Midbrain (tissue), 1 donor: ENCODE data around the gene GABBR2.

Source experiments
- DNase-seq: peaks from one replicate; lab custom pipeline; 2025; lab: John Stamatoyannopoulos, UW

Gene GABBR2

GRCh38 chr9:98256756-98257155 is 452.0 kb downstream of the GABBR2 start:
- no peak for DNase-seq

DNA sequence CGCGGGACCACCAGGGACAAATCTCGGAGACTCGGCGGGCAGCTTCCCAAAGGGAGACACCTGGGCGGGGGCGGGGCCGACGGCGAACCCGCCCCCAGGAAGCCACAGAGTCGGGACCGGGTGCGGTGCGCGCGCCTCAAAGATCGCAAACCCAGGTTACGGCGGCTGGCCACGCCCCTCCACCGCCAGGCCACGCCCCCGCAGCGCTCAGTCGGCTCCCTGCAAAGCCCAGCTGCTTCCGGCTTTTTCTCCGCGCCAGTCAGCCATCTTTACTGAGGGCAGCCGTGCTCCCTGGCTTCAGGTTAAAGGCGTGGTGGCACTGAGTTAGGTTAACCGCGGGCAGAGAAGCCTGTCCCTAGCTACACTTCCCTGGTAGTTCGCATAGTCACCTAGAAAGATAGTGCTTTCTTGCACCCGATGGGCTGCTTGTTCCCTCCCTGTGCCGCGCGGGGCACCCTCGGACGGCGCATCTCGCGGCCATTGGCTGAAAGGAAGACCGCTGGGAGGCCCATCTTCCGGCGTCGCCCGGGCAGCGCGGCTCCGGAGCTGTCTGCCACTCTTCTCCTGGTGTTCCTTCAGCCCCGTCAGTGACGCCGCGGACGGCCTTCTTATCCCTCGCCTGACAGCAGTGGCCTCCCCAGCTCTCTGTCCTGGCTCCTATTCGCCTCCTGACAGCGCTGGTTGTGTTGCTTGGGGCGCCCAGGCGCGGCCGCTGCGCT is 453.0 kb downstream of the GABBR2 start, which contains the start of gene TBC1D2:
TSS of gene TBC1D2 (minus strand) at position 72 of the 719 bp plus-strand sequence. CDS start 108 bp downstream, outside the sequence.
- DNase-seq: peak; percentile 94

- peak; percentile 37 for DNase-seq
Observed at GRCh38 chr9:98255061-98255577, 453.6 kb downstream of the GABBR2 start.

DNA sequence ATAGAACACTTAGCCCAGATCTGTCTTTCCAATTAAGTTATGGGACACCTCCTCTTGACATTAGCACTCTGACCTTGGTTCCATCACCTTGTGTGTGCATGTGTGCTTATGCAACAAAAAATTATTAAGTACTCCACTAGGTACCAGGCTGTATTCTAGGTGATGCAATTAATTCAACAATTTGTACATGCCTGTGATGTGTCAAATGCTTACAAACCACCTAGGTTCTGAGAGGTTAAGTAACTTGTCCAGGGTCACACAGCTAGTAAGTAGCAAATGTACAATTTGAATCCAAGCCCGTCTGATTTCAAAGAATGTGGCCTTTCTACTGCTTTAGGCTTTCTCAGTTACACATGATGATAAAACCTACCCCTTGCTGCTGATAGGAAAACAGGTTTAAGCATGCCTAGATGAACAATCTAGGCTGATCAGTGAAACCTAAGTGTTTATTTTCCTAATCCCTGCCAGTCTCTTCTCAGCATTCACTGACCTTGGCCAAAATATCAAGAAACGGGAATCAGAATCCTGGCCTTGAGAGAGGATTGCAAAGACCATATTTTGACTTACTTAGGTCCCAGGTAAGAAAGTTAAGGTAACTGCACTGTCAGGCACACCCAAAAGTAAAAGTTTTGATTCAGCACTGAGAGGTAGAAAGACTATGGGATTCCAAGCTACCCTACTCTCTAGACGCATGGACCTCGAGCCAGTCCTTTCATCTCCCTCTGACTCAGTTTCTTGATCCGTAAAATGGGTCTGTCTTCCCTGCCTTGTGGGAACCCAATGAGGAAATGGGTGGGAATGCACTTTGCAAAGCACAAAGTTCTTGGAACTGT is 454.3 kb downstream of the GABBR2 start:
- no peak for DNase-seq

DNA sequence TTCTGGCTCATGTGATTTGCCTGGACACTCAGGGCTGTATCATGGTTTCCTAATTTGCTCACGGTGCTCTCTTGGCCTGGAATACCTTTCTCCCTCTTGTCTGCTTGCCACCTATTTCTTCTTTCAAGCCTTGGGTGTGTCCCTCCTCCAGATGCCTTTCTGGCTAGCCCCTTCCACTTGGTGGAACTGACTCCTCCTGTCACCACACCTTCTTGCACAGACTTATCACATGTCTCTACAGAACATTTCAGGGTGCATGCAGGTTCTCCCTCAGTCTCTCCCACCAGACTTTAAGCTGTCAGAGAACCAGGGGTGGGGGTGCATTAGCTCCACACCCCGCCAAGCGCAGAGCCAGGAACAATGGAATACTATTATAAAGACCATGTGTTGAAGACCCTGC is 455.2 kb downstream of the GABBR2 start:
- DNase-seq: no peak

DNA sequence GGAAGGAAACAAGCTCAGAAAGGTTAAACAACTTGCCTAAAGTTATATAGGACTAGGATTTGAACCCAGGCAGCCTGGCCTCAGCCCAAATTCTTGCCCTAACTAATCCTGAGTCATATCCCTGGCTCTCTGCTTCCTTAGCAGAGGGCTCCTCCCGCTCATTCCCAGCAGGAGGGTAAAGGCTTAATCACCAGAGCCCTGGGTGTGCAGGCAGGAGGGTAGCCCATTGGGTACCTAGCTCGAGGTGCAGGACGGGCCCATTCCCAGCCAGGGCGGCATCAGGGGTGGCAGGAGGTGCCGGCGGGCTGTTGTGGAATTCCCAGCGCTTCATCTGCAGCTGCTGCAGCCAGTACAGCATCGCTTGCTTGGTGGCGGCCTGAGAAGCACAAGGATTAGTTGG is 457.2 kb downstream of the GABBR2 start:
- no peak for DNase-seq

DNA sequence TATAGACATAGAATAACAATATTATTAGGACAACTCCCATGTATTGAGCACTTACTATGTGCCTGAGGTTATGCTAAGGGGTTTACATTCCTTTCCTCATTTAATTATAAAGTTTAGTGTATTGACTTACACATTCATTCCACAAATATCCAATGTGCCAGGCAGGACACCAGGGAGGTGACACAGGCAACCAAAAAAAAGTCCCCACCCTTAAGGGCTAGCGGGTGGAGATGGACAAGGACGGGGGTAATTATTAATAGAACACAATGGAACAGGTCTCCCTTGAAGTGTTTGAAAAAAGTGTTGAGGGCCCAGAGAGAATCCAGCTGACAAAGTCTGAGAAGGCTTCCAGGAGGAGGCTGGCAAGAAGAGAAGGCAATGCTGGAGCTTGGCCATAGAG is 459.0 kb downstream of the GABBR2 start:
- no peak for DNase-seq

- no peak for DNase-seq
Observed at GRCh38 chr9:98248737-98249474, 459.8 kb downstream of the GABBR2 start.

- no peak for DNase-seq
Observed at GRCh38 chr9:98247831-98248657, 460.7 kb downstream of the GABBR2 start.

DNA sequence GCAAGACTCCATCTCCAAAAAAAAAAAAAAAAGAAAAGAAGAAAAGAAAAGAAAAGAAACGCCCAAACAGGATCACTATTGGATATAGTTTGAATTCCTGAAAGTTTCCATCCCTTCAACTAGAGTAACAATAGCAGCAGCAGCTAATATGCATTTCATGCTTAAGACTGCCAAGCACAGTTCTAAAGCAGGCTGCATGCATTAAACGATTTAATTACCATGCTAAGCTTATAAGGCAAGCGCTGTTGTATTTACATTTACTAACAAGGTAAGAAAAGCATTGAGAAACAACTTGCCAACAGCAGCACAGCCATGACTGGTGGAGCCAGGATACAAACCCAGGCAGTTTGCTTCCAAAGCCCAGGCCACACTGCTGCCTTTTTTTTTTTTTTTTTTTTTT is 466.3 kb downstream of the GABBR2 start:
- DNase-seq: no peak

- DNase-seq: no peak
Observed at GRCh38 chr9:98241357-98242300, 467.1 kb downstream of the GABBR2 start.

DNA sequence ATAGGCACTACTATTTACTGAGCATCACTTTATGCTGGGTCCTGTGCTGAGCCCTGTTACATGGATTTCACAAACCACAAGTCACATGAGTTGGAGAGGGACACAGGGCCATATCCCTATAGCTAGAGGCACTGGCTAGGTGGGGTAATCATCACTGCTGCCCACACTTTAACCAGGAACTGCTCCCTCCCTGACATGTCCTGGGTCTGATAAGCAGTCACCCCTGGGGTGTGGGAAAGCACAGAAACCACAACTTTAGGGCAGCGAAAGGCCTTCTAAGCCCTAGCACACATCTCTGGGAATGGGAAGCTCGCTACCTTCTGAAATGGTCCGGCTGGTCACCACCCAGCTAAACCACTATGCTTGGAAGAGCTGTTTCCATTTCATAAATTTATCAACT is 468.3 kb downstream of the GABBR2 start:
- no peak for DNase-seq
